ENCODE results near the gene ALG8.

Gene ALG8

DNA sequence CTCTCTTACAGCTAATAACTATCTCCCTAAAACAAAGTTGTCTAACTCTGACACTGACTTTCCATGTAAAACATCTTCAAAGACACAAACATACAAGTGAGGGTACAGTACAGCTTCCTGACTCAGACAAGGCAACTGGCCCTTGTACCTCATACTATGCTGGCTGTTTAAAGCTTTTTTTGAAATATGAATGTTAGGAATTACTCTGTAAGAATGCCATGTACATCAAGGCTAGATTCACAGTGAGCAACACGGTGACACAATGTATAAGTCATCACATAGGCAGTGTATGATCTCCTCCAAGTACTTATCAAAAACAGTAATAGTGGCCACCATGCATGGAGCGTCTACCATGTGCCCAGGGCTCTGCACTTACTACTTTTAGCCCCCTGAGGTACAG, 28.6 kb downstream of the ALG8 start:
- Histone ChIP-seq H3K4me3 (ENCODE audit: insufficient read depth in 1 of 2, low read depth in 1 of 2, low read length in 2 of 2) (no peak overlapping the region), H3K23ac (ENCODE audit: low read length in 2 of 2) (no peak overlapping the region), H3K4me2 (ENCODE audit: low read length, poor library complexity, severe bottlenecking) (no peak overlapping the region), H2BK120ac (ENCODE audit: low read depth, low read length) (no peak overlapping the region), H3K14ac (ENCODE audit: low read length in 2 of 2) (no peak overlapping the region), H4K91ac (ENCODE audit: low read length) (no peak overlapping the region), H3K4ac (ENCODE audit: low read depth in 1 of 2, low read length in 2 of 2) (no peak overlapping the region), H3K18ac (ENCODE audit: low read depth in 1 of 2, low read length in 2 of 2) (no peak overlapping the region), H2AK5ac (ENCODE audit: low read length, severe bottlenecking) (no peak overlapping the region), H3K27ac (ENCODE audit: low read length, poor library complexity, severe bottlenecking) (no peak overlapping the region), H2BK12ac (ENCODE audit: low read length in 2 of 2) (no peak overlapping the region), H2BK15ac (ENCODE audit: low read depth, poor library complexity, severe bottlenecking) (no peak overlapping the region), H3K36me3 (ENCODE audit: control insufficient read depth in 1 of 2, insufficient read depth in 2 of 2, low read depth in 1 of 2, low read length in 2 of 2) (peaks cover 3 to 54% of the 10 kb centered on the region in 2 experiments), H3K9ac (ENCODE audit: low read length) (no peak overlapping the region), H3K27me3 (ENCODE audit: control insufficient read depth in 1 of 2, insufficient read depth in 1 of 2, low read length in 2 of 2) (no peaks in the 10 kb centered on the region), H3K4me1 (ENCODE audit: control insufficient read depth, insufficient read depth, low read depth, low read length) (no peaks in the 10 kb centered on the region), H4K8ac (ENCODE audit: low read length) (no peak overlapping the region), H2AFZ (ENCODE audit: low read depth, low read length) (no peak overlapping the region), H3K9me3 (ENCODE audit: control insufficient read depth, low read length) (no peaks in the 10 kb centered on the region), H2BK5ac (ENCODE audit: low read depth, low read length, poor library complexity, severe bottlenecking) (no peak overlapping the region), H3K79me1 (replicated peaks; ENCODE audit: low read length, poor library complexity, severe bottlenecking) (peaks cover 2% of the 10 kb centered on the region)
- 98% methylated on average over 2 of the region's 2 CpGs for WGBS
- DNase-seq = no peak

DNA sequence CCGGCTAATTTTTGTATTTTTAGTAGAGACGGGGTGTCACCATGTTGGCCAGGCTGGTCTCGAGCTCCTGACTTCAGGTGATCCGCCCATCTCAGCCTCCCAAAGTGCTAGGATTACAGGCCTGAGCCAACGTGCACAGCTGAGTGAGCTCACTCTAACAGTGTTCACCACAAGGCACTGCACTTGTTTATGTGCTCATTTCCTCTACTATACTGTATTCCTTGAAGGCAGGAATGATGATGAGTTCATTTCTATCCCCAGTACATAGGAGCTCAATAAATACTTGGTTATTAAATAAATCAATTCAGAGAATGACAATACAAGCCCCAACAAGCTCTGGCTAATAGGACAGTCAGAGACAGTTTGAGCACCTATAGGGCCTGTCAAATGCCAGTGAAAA, 29.1 kb downstream of the ALG8 start:
- H4K8ac ChIP-seq (ENCODE audit: low read length) = no peak overlapping the region
- no peak overlapping the region for H2AK5ac ChIP-seq (ENCODE audit: low read length, severe bottlenecking)
- no peak overlapping the region for H2BK12ac ChIP-seq (ENCODE audit: low read length in 2 of 2)
- no peak overlapping the region for H3K14ac ChIP-seq (ENCODE audit: low read length in 2 of 2)
- no peaks in the 10 kb centered on the region for H3K4me1 ChIP-seq (ENCODE audit: control insufficient read depth, insufficient read depth, low read depth, low read length)
- H3K4ac ChIP-seq (ENCODE audit: low read depth in 1 of 2, low read length in 2 of 2) = no peak overlapping the region
- no peak overlapping the region for H3K4me3 ChIP-seq (ENCODE audit: insufficient read depth in 1 of 2, low read depth in 1 of 2, low read length in 2 of 2)
- WGBS = 95% methylated on average over 4 of the region's 5 CpGs
- no peak overlapping the region for H2BK5ac ChIP-seq (ENCODE audit: low read depth, low read length, poor library complexity, severe bottlenecking)
- H3K9me3 ChIP-seq (ENCODE audit: control insufficient read depth, low read length) = no peaks in the 10 kb centered on the region
- H2BK15ac ChIP-seq (ENCODE audit: low read depth, poor library complexity, severe bottlenecking) = no peak overlapping the region
- H3K4me2 ChIP-seq (ENCODE audit: low read length, poor library complexity, severe bottlenecking) = no peak overlapping the region
- H3K27ac ChIP-seq (ENCODE audit: low read length, poor library complexity, severe bottlenecking) = no peak overlapping the region
- no peak overlapping the region for H2BK120ac ChIP-seq (ENCODE audit: low read depth, low read length)
- no peak overlapping the region for H4K91ac ChIP-seq (ENCODE audit: low read length)
- DNase-seq = no peak
- H3K27me3 ChIP-seq (ENCODE audit: control insufficient read depth in 1 of 2, insufficient read depth in 1 of 2, low read length in 2 of 2) = no peaks in the 10 kb centered on the region
- H3K79me1 ChIP-seq (replicated peaks; ENCODE audit: low read length, poor library complexity, severe bottlenecking) = peaks cover 2% of the 10 kb centered on the region
- no peak overlapping the region for H3K9ac ChIP-seq (ENCODE audit: low read length)
- no peak overlapping the region for H3K23ac ChIP-seq (ENCODE audit: low read length in 2 of 2)
- no peak overlapping the region for H3K18ac ChIP-seq (ENCODE audit: low read depth in 1 of 2, low read length in 2 of 2)
- H2AFZ ChIP-seq (ENCODE audit: low read depth, low read length) = no peak overlapping the region
- peaks cover 3 to 54% of the 10 kb centered on the region in 2 experiments for H3K36me3 ChIP-seq (ENCODE audit: control insufficient read depth in 1 of 2, insufficient read depth in 2 of 2, low read depth in 1 of 2, low read length in 2 of 2)

DNA sequence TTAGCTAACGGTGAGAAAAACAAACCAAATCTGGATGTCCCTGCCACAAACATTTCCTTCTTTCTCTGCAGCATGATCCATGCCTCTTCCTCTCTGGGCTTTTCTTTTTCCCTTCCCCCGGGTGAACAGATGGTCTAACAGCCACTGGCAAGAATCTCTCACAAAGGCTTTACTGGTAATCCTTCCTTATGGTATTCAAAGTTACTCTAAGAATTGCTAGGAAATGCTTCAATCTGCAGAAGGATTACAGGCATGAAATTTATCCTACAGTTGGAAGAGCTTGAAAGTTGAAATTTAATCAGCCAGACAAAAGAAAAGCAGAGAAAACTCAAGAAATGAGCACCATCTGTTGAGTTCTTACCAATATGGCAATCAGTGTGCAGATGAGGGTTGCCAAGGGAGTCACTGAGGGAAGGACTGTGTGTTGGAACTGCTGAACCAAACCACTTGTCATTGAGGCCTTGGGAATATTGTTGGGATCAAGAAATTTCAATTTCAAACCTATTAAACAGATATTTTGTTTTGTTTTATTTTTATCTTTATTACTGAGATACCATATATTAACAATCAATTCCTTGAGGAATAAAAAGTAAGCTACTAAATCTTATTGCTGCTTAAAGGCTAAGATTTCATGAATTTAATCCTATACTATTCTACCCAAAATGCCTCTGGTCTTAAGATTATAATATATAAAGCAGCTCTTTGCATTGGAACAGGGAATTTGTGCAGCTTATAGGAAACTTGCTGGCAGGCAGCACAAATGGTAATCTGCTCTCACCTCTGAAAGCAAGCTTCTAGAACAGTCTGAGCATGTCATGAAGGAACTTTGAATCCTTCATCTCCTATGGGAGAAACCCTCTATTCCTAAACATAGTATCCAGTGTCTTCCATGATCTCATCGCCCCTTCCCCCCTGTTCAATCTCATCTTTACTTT, 30.1 kb downstream of the ALG8 start:
- no peak overlapping the region for H2BK120ac ChIP-seq (ENCODE audit: low read depth, low read length)
- no peak overlapping the region for H3K4me3 ChIP-seq (ENCODE audit: insufficient read depth in 1 of 2, low read depth in 1 of 2, low read length in 2 of 2)
- no peak overlapping the region for H4K8ac ChIP-seq (ENCODE audit: low read length)
- H2BK12ac ChIP-seq (ENCODE audit: low read length in 2 of 2) = no peak overlapping the region
- no peaks in the 10 kb centered on the region for H3K9me3 ChIP-seq (ENCODE audit: control insufficient read depth, low read length)
- H3K27ac ChIP-seq (ENCODE audit: low read length, poor library complexity, severe bottlenecking) = no peak overlapping the region
- H2AK5ac ChIP-seq (ENCODE audit: low read length, severe bottlenecking) = no peak overlapping the region
- 86% methylated on average over 3 of the region's 3 CpGs for WGBS
- H2BK15ac ChIP-seq (ENCODE audit: low read depth, poor library complexity, severe bottlenecking) = no peak overlapping the region
- no peak overlapping the region for H3K23ac ChIP-seq (ENCODE audit: low read length in 2 of 2)
- H4K91ac ChIP-seq (ENCODE audit: low read length) = no peak overlapping the region
- DNase-seq = no peak
- peaks cover 2% of the 10 kb centered on the region for H3K79me1 ChIP-seq (replicated peaks; ENCODE audit: low read length, poor library complexity, severe bottlenecking)
- H2BK5ac ChIP-seq (ENCODE audit: low read depth, low read length, poor library complexity, severe bottlenecking) = no peak overlapping the region
- H3K4me1 ChIP-seq (ENCODE audit: control insufficient read depth, insufficient read depth, low read depth, low read length) = no peaks in the 10 kb centered on the region
- no peaks in the 10 kb centered on the region for H3K27me3 ChIP-seq (ENCODE audit: control insufficient read depth in 1 of 2, insufficient read depth in 1 of 2, low read length in 2 of 2)
- H2AFZ ChIP-seq (ENCODE audit: low read depth, low read length) = no peak overlapping the region
- no peak overlapping the region for H3K9ac ChIP-seq (ENCODE audit: low read length)
- no peak overlapping the region for H3K4ac ChIP-seq (ENCODE audit: low read depth in 1 of 2, low read length in 2 of 2)
- H3K36me3 ChIP-seq (ENCODE audit: control insufficient read depth in 1 of 2, insufficient read depth in 2 of 2, low read depth in 1 of 2, low read length in 2 of 2) = peaks cover 3 to 55% of the 10 kb centered on the region in 2 experiments
- no peak overlapping the region for H3K4me2 ChIP-seq (ENCODE audit: low read length, poor library complexity, severe bottlenecking)
- H3K14ac ChIP-seq (ENCODE audit: low read length in 2 of 2) = no peak overlapping the region
- no peak overlapping the region for H3K18ac ChIP-seq (ENCODE audit: low read depth in 1 of 2, low read length in 2 of 2)

DNA sequence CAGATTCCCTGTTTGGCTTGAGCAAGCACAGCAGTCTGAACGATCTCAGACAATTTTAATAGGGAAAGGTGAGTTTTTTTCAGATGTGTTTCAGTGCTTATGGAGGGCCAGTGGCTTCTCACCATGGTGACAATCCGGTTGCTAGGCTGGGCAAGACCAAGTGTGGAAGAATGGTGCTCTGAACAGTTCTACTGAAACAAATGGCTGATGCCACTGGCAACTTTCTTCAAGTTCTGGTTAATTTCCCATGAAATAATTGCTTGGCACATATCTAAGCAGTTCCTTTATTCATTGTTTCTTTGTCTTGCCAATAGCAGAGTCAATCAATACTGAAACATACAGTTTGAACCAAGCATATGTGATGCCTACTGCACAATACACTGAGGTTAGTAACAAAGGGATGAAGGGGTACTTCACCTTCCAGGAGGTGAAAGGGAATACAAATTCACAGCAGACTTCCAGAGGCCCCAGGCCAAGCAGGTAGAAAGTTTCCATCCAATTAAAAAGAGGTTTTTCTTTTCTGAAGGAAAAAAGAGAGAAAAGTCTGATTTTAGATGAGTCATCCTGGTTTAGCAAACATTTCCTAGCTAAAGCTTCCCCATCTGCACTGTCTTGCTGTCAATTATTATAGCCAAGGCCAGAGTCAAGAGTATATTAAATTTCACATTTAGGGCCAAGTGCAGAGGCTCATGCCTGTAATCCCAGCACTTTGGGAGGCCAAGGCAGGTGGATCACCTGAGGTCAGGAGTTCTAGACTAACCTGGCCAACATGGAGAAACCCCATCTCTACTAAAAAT, 38.6 kb downstream of the ALG8 start:
- no peak overlapping the region for H3K18ac ChIP-seq (ENCODE audit: low read depth in 1 of 2, low read length in 2 of 2)
- no peak overlapping the region for H4K8ac ChIP-seq (ENCODE audit: low read length)
- H3K9me3 ChIP-seq (ENCODE audit: control insufficient read depth, low read length) = no peaks in the 10 kb centered on the region
- H3K14ac ChIP-seq (ENCODE audit: low read length in 2 of 2) = no peak overlapping the region
- peaks cover 2% of the 10 kb centered on the region for H3K4me1 ChIP-seq (ENCODE audit: control insufficient read depth, insufficient read depth, low read depth, low read length)
- DNase-seq = no peak
- no peak overlapping the region for H4K91ac ChIP-seq (ENCODE audit: low read length)
- H2BK12ac ChIP-seq (ENCODE audit: low read length in 2 of 2) = no peak overlapping the region
- no peak overlapping the region for H3K4me2 ChIP-seq (ENCODE audit: low read length, poor library complexity, severe bottlenecking)
- H3K27ac ChIP-seq (ENCODE audit: low read length, poor library complexity, severe bottlenecking) = peak overlapping the region; percentile 45
- H3K79me1 ChIP-seq (replicated peaks; ENCODE audit: low read length, poor library complexity, severe bottlenecking) = no peaks in the 10 kb centered on the region
- H3K36me3 ChIP-seq (ENCODE audit: control insufficient read depth in 1 of 2, insufficient read depth in 2 of 2, low read depth in 1 of 2, low read length in 2 of 2) = peaks cover 10 to 55% of the 10 kb centered on the region in 2 experiments
- H3K9ac ChIP-seq (ENCODE audit: low read length) = no peak overlapping the region
- no peak overlapping the region for H3K4me3 ChIP-seq (ENCODE audit: insufficient read depth in 1 of 2, low read depth in 1 of 2, low read length in 2 of 2)
- H2BK120ac ChIP-seq (ENCODE audit: low read depth, low read length) = no peak overlapping the region
- no peak overlapping the region for H3K23ac ChIP-seq (ENCODE audit: low read length in 2 of 2)
- no peak overlapping the region for H2AFZ ChIP-seq (ENCODE audit: low read depth, low read length)
- no peak overlapping the region for H3K4ac ChIP-seq (ENCODE audit: low read depth in 1 of 2, low read length in 2 of 2)
- no peak overlapping the region for H2BK5ac ChIP-seq (ENCODE audit: low read depth, low read length, poor library complexity, severe bottlenecking)
- no peaks in the 10 kb centered on the region for H3K27me3 ChIP-seq (ENCODE audit: control insufficient read depth in 1 of 2, insufficient read depth in 1 of 2, low read length in 2 of 2)
- no peak overlapping the region for H2BK15ac ChIP-seq (ENCODE audit: low read depth, poor library complexity, severe bottlenecking)
- 100% methylated on average over 2 of the region's 2 CpGs for WGBS
- peak overlapping the region; percentile 62 for H2AK5ac ChIP-seq (ENCODE audit: low read length, severe bottlenecking)

Measured in mesenchymal stem cell (in vitro differentiated cells and primary cell).